Lung (tissue), 12 donors: ENCODE results near the gene MVB12B. TPM values are rescaled to one million over a fixed set of nuclear protein-coding genes. Genes with fewer than 3 reads are reported as not detected.

Source experiments
- ATAC-seq: fragments of 200-7000 bp; cut with Tn5 transposase; one replicate; pipeline ENCODE4 v1.9.1; 2020; ENCODE audit warnings: moderate number of reproducible peaks; ENCODE audit not compliant: insufficient read depth, low FRiP score
- DNase-seq, 3 donors: peaks; one replicate each; pipeline ENCODE4 v3.0.0-alpha.2; 2013 to 2017
- H3K27ac ChIP-seq, 2 donors: one replicate each; pipeline ENCODE4 v1.5.1; 2013; ENCODE audit warnings: mild to moderate bottlenecking in 2 of 2, moderate library complexity in 2 of 2, control low read depth in 1 of 2, inconsistent platforms in 1 of 2, low read depth in 1 of 2, low read length in 1 of 2
- H3K27me3 ChIP-seq, 3 donors: one replicate each; pipeline ENCODE4 v1.5.1; 2013; ENCODE audit warnings: low read length in 2 of 3; ENCODE audit not compliant: control insufficient read depth in 3 of 3, insufficient read depth in 3 of 3
- H3K36me3 ChIP-seq, 4 donors: one replicate each; pipeline ENCODE4 v1.5.1; 2013; ENCODE audit warnings: low read length in 4 of 4, mild to moderate bottlenecking in 1 of 4, moderate library complexity in 1 of 4; ENCODE audit not compliant: control insufficient read depth in 4 of 4, insufficient read depth in 4 of 4
- H3K4me1 ChIP-seq, 5 donors: one replicate each; pipeline ENCODE4 v1.5.1; 2013; ENCODE audit warnings: low read length in 5 of 5, mild to moderate bottlenecking in 2 of 5, moderate library complexity in 1 of 5; ENCODE audit not compliant: control insufficient read depth in 5 of 5, insufficient read depth in 5 of 5
- H3K4me3 ChIP-seq: one replicate; pipeline ENCODE4 v1.5.1; 2013; ENCODE audit warnings: mild to moderate bottlenecking, control low read depth, moderate library complexity
- H3K9ac ChIP-seq, 2 donors: one replicate each; pipeline ENCODE4 v1.5.1; 2013; ENCODE audit warnings: low read length in 2 of 2, control low read depth in 1 of 2; ENCODE audit not compliant: insufficient read depth in 1 of 2
- H3K9me3 ChIP-seq, 4 donors: one replicate each; pipeline ENCODE4 v1.5.1; 2013; ENCODE audit warnings: low read length in 3 of 4, mild to moderate bottlenecking in 1 of 4, moderate library complexity in 1 of 4; ENCODE audit not compliant: control insufficient read depth in 4 of 4, insufficient read depth in 3 of 4
- CTCF ChIP-seq: IDR thresholded peaks from 2 replicates; pipeline ENCODE4 v1.5.1; 2012; ENCODE audit warnings: mild to moderate bottlenecking; ENCODE audit errors: control extremely low read depth, extremely low read depth
- WGBS, 2 donors: extraction: QIAGEN DNeasy Blood & Tissue Kit; methylation state at CpG; one replicate each; pipeline ENCODE4 v1.1.7; 2013; 5-methylcytosine and 5-hydroxymethylcytosine counted together
- polyA plus RNA-seq, 2 donors: library from polyadenylated mRNA; stranded (reverse); fragments of 200-250 nt; gene quantifications; one replicate each; pipeline ENCODE4 v1.2.1, GENCODE V29; 2013
- total RNA-seq, 2 donors: library from RNA; depleted of rRNA in 1 of 2; stranded (reverse); fragments of >200 nt in 1 of 2; gene quantifications; one replicate each; pipeline ENCODE4 v1.2.1, GENCODE V29; 2014 to 2021
- donor health status: control.
- donor health status: control.
- donor health status: Bipolar disorder and iron deficiency.
- donor health status: healthy.
- donor health status: DM: yes; HTN: yes; CAD: no.

The MVB12B gene
- total and polyA plus RNA-seq, 4 donors, result 9.5 to 33.6 (median 16.5) TPM

GRCh38 chr9:126331964-126332748 lies 5.5 kb downstream of the MVB12B start:
- Histone ChIP-seq H3K36me3 (no peaks in the 10 kb centered on the region), H3K9ac (no peak overlapping the region), H3K9me3 (no peaks in the 10 kb centered on the region), H3K27me3 (no peaks in the 10 kb centered on the region), H3K4me3 (no peak overlapping the region), H3K27ac (no peak overlapping the region), H3K4me1 (peaks cover 13 to 37% (median 23%) of the 10 kb centered on the region in 5 donors)
- DNase-seq (no peak), ATAC-seq (no peak)
- no peak for TF ChIP-seq CTCF
- 58 to 77% methylated on average over 8 of the region's 8 CpGs for WGBS, 2 donors

GRCh38 chr9:126334721-126335621 lies 8.3 kb downstream of the MVB12B start:
- ATAC-seq (peak; percentile 62), DNase-seq (peak in 2 of 3 donors; percentile 54 to 72)
- TF ChIP-seq CTCF, result no peak
- Histone ChIP-seq H3K4me3 (peak overlapping the region; percentile 18), H3K9ac (no peak overlapping the region), H3K4me1 (peaks cover 4 to 50% (median 23%) of the 10 kb centered on the region in 5 donors), H3K27me3 (no peaks in the 10 kb centered on the region), H3K9me3 (no peaks in the 10 kb centered on the region), H3K27ac (peak overlapping the region in 1 of 2 donors; percentile 90), H3K36me3 (no peaks in the 10 kb centered on the region)
- 36 to 45% methylated on average over 8 of the region's 8 CpGs for WGBS, 2 donors

GRCh38 chr9:126335837-126336735 lies 9.5 kb downstream of the MVB12B start:
- no peak overlapping the region for H3K9ac ChIP-seq
- no peaks in the 10 kb centered on the region for H3K27me3 ChIP-seq
- H3K4me3 ChIP-seq, result peak overlapping the region; percentile 11
- ATAC-seq, result no peak
- peak overlapping the region in 1 of 2 donors; percentile 90 for H3K27ac ChIP-seq
- DNase-seq, result peak in 1 of 3 donors; percentile 20
- 55 to 72% methylated on average over 19 of the region's 19 CpGs for WGBS, 2 donors
- peaks cover 4 to 50% (median 22%) of the 10 kb centered on the region in 5 donors for H3K4me1 ChIP-seq
- H3K9me3 ChIP-seq, result no peaks in the 10 kb centered on the region
- TF ChIP-seq CTCF, result no peak
- H3K36me3 ChIP-seq, result peaks cover 0 to 8% (median 3%) of the 10 kb centered on the region in 4 donors
